ENCODE data around the gene CLIC4.
"Not testable (repeated sequence)": the region's sequence is repeated elsewhere in the genome, so short reads cannot be mapped to it uniquely, and the experiment has no call there.

The CLIC4 gene

GRCh38 chr1:24773618-24774017 is 28.4 kb downstream of the CLIC4 start:
- DNase-seq (ENCODE audit: low read depth), result no peak

GRCh38 chr1:24775348-24775747 is 30.1 kb downstream of the CLIC4 start:
- DNase-seq (ENCODE audit: low read depth), result no peak

GRCh38 chr1:24775916-24776315 is 30.7 kb downstream of the CLIC4 start:
- DNase-seq (ENCODE audit: low read depth), result no peak

GRCh38 chr1:24776821-24777220 is 31.6 kb downstream of the CLIC4 start:
- DNase-seq (ENCODE audit: low read depth), result no peak

GRCh38 chr1:24778141-24778540 is 32.9 kb downstream of the CLIC4 start:
- DNase-seq (ENCODE audit: low read depth), result no peak

GRCh38 chr1:24779199-24779598 is 34.0 kb downstream of the CLIC4 start:
- DNase-seq (ENCODE audit: low read depth), result not testable (repeated sequence)

GRCh38 chr1:24779689-24780464 is 34.6 kb downstream of the CLIC4 start:
- no peak for DNase-seq (ENCODE audit: low read depth)

GRCh38 chr1:24780626-24781025 is 35.4 kb downstream of the CLIC4 start:
- DNase-seq (ENCODE audit: low read depth), result not testable (repeated sequence)

- no peak for DNase-seq (ENCODE audit: low read depth)
Measured at GRCh38 chr1:24782689-24783088, 37.4 kb downstream of the CLIC4 start.

- DNase-seq (ENCODE audit: low read depth), result no peak
Measured at GRCh38 chr1:24783713-24784112, 38.5 kb downstream of the CLIC4 start.

- no peak for DNase-seq (ENCODE audit: low read depth)
Measured at GRCh38 chr1:24786191-24786590, 40.9 kb downstream of the CLIC4 start.

- no peak for DNase-seq (ENCODE audit: low read depth)
Measured at GRCh38 chr1:24790490-24790889, 45.2 kb downstream of the CLIC4 start.

GRCh38 chr1:24793447-24794129 is 48.3 kb downstream of the CLIC4 start:
- DNase-seq (ENCODE audit: low read depth), result no peak

- DNase-seq (ENCODE audit: low read depth), result not testable (repeated sequence)
Measured at GRCh38 chr1:24794130-24794502, 48.9 kb downstream of the CLIC4 start.

GRCh38 chr1:24795236-24795635 is 50.0 kb downstream of the CLIC4 start:
- no peak for DNase-seq (ENCODE audit: low read depth)

- DNase-seq (ENCODE audit: low read depth), result no peak
Measured at GRCh38 chr1:24796524-24796923, 51.3 kb downstream of the CLIC4 start.

- not testable (repeated sequence) for DNase-seq (ENCODE audit: low read depth)
Measured at GRCh38 chr1:24799242-24799641, 54.0 kb downstream of the CLIC4 start.

- DNase-seq (ENCODE audit: low read depth), result no peak
Measured at GRCh38 chr1:24801176-24801575, 55.9 kb downstream of the CLIC4 start.

GRCh38 chr1:24803220-24803619 is 58.0 kb downstream of the CLIC4 start:
- DNase-seq (ENCODE audit: low read depth), result no peak

GRCh38 chr1:24803987-24804530 is 58.8 kb downstream of the CLIC4 start:
- DNase-seq (ENCODE audit: low read depth), result no peak

- DNase-seq (ENCODE audit: low read depth), result no peak
Measured at GRCh38 chr1:24805534-24806301, 60.5 kb downstream of the CLIC4 start.

GRCh38 chr1:24806588-24806987 is 61.3 kb downstream of the CLIC4 start:
- no peak for DNase-seq (ENCODE audit: low read depth)

GRCh38 chr1:24811494-24811893 is 66.2 kb downstream of the CLIC4 start:
- DNase-seq (ENCODE audit: low read depth), result not testable (repeated sequence)
